Hepatocyte (in vitro differentiated cells): ENCODE measurements around the gene KY.

Experiments used
- CTCF ChIP-seq: fragments of 200-600 bp; sonication (generic); IDR thresholded peaks from 2 replicates; pipeline ENCODE4 v1.5.1; 2016; ENCODE audit warnings: antibody characterized with exemption, mild to moderate bottlenecking; ENCODE audit not compliant: poor library complexity
- EZH2 ChIP-seq: fragments of 200-600 bp; sonication (generic); IDR thresholded peaks from 2 replicates; pipeline ENCODE4 v1.6.1; 2016; ENCODE audit warnings: antibody characterized with exemption, mild to moderate bottlenecking, borderline replicate concordance

GRCh38 chr3:134630506-134630905 lies 20.3 kb downstream of the KY start:
- no peak for TF ChIP-seq CTCF
- TF ChIP-seq EZH2 = no peak
